Endothelial cell of umbilical vein (primary cell): ENCODE data around the gene ACTBL2. TPM values are rescaled to one million over a fixed set of nuclear protein-coding genes. Genes with fewer than 3 reads are reported as not detected.

Experiments used
- BruUV-seq: library from RNA; stranded (reverse); fragments of 400-500 nt; replicated peaks from 2 replicates; lab custom pipeline; 2021; lab: Mats Ljungman, UMichigan
- CTCF ChIA-PET: fragments of 300-600, 350-600 bp; sonication (Branson Sonifier 250); formaldehyde crosslinking; loops from one replicate; lab custom pipeline; 2021; ENCODE audit warnings: antibody characterized with exemption, inconsistent platforms; lab: Charles Lee
- POLR2A ChIA-PET: fragments of 300-600, 350-600 bp; sonication (Branson Sonifier 250); formaldehyde crosslinking; loops from one replicate; lab custom pipeline; 2021; ENCODE audit warnings: antibody characterized with exemption, inconsistent platforms; lab: Charles Lee
- DNase-seq: peaks from one replicate; pipeline ENCODE4 v3.0.0-alpha.2; 2011; ENCODE audit warnings: low read depth, low spot score
- FAIRE-seq: peaks from 2 replicates; lab custom pipeline; 2011; peaks lifted over from hg19 to GRCh38; lab: Jason Lieb, UNC
- H2AFZ ChIP-seq: 2 replicates; pipeline ENCODE4 v1.6.0; 2012; ENCODE audit warnings: low read depth, low read length, control low read depth, inconsistent platforms
- H3K27ac ChIP-seq: 2 replicates; pipeline ENCODE4 v1.5.1; 2011; ENCODE audit warnings: low read depth, mild to moderate bottlenecking, control low read depth, low read length, moderate library complexity; ENCODE audit not compliant: insufficient read depth
- H3K27me3 ChIP-seq, 2 experiments: 2 replicates each; pipeline versions ENCODE4 v1.6.0 to v1.6.1; 2011; ENCODE audit warnings: low read length in 2 of 2, mixed read lengths in 1 of 2; ENCODE audit not compliant: control insufficient read depth in 2 of 2, insufficient read depth in 2 of 2
- H3K36me3 ChIP-seq, 2 experiments: 2 replicates in 1 of 2; 3 replicates in 1 of 2; pipeline ENCODE4 v1.5.1; 2011; ENCODE audit warnings: low read length in 2 of 2, mild to moderate bottlenecking in 1 of 2, moderate library complexity in 1 of 2; ENCODE audit not compliant: control insufficient read depth in 2 of 2, insufficient read depth in 2 of 2; ENCODE audit errors: extremely low read depth in 1 of 2
- H3K4me1 ChIP-seq: 3 replicates; pipeline ENCODE4 v1.5.1; 2011; ENCODE audit warnings: mild to moderate bottlenecking, low read length; ENCODE audit not compliant: control insufficient read depth, insufficient read depth; ENCODE audit errors: extremely low read depth
- H3K4me2 ChIP-seq: 2 replicates; pipeline ENCODE4 v1.6.1; 2011; ENCODE audit warnings: low read length, control low read depth, mixed read lengths; ENCODE audit not compliant: insufficient read depth
- H3K4me3 ChIP-seq, 3 experiments: fragments of 200-600 bp in 1 of 3; sonication (generic), shearing (Covaris generic) in 1 of 3; replicated peaks in 1 of 3; 2 replicates each; pipeline ENCODE4 v1.5.1; 2011 to 2016; ENCODE audit warnings: control low read depth in 3 of 3, low read length in 3 of 3, mild to moderate bottlenecking in 2 of 3, inconsistent platforms in 1 of 3, low read depth in 1 of 3, moderate library complexity in 1 of 3; ENCODE audit not compliant: insufficient read depth in 1 of 3
- H3K79me2 ChIP-seq: 2 replicates; pipeline ENCODE4 v1.6.0; 2012; ENCODE audit warnings: low read length, inconsistent platforms; ENCODE audit not compliant: control insufficient read depth, insufficient read depth
- H3K9ac ChIP-seq: replicated peaks from 2 replicates; pipeline ENCODE3; 2011; ENCODE audit warnings: low read length, control low read depth; ENCODE audit not compliant: insufficient read depth; ENCODE audit errors: extremely low read depth
- H3K9me1 ChIP-seq: replicated peaks from 3 replicates; pipeline ENCODE4 v1.6.0; 2011; ENCODE audit warnings: mild to moderate bottlenecking, low read length; ENCODE audit not compliant: control insufficient read depth, insufficient read depth; ENCODE audit errors: extremely low read depth
- H3K9me3 ChIP-seq: replicated peaks from 2 replicates; pipeline ENCODE4 v1.5.1; 2012; ENCODE audit warnings: low read length, inconsistent platforms; ENCODE audit not compliant: control insufficient read depth, insufficient read depth
- H4K20me1 ChIP-seq: replicated peaks from 2 replicates; pipeline ENCODE3; 2011; ENCODE audit warnings: mild to moderate bottlenecking, low read length; ENCODE audit not compliant: control insufficient read depth, insufficient read depth; ENCODE audit errors: extremely low read depth
- CTCF ChIP-seq, 2 donors: IDR thresholded peaks; 1 replicate in 1 of 2; 2 replicates in 1 of 2; pipeline ENCODE4 v1.5.1; 2011; ENCODE audit warnings: low read length in 2 of 2, mild to moderate bottlenecking in 2 of 2, moderate library complexity in 2 of 2, control low read depth in 1 of 2, inconsistent platforms in 1 of 2, low read depth in 1 of 2; ENCODE audit not compliant: insufficient read depth in 1 of 2; ENCODE audit errors: extremely low read depth in 1 of 2
- EZH2 ChIP-seq: IDR thresholded peaks from 2 replicates; pipeline ENCODE4 v1.6.1; 2012; ENCODE audit warnings: borderline replicate concordance, low read depth, mild to moderate bottlenecking, moderate library complexity, low read length, inconsistent platforms; ENCODE audit not compliant: severe bottlenecking
- FOS ChIP-seq: IDR thresholded peaks from 2 replicates; pipeline ENCODE4 v1.6.1; 2011; ENCODE audit warnings: mild to moderate bottlenecking, low read length, moderate library complexity, borderline replicate concordance; ENCODE audit not compliant: insufficient read depth
- GATA2 ChIP-seq: IDR thresholded peaks from 2 replicates; pipeline ENCODE4 v1.7.0; 2011; ENCODE audit warnings: low read depth, mild to moderate bottlenecking, moderate library complexity, mixed read lengths, low read length; ENCODE audit not compliant: insufficient read length, insufficient read depth
- JUN ChIP-seq: IDR thresholded peaks from 2 replicates; pipeline ENCODE4 v1.6.1; 2011; ENCODE audit warnings: borderline replicate concordance, low read depth; ENCODE audit not compliant: insufficient read length, insufficient read depth
- MAX ChIP-seq: IDR thresholded peaks from 2 replicates; pipeline ENCODE4 v1.6.1; 2011; ENCODE audit not compliant: insufficient read depth, insufficient read length
- MYC ChIP-seq: IDR thresholded peaks from one replicate; pipeline ENCODE4 v1.6.1; 2011; ENCODE audit warnings: mild to moderate bottlenecking, low read depth, low read length
- POLR2A ChIP-seq: IDR thresholded peaks from 2 replicates; pipeline ENCODE4 v1.6.1; 2012; ENCODE audit warnings: low read depth, mild to moderate bottlenecking, control low read depth, low read length
- POLR2AphosphoS5 ChIP-seq: IDR thresholded peaks from 2 replicates; pipeline ENCODE4 v1.6.1; 2012; ENCODE audit warnings: low read depth, mild to moderate bottlenecking, control low read depth, low read length, moderate library complexity; ENCODE audit not compliant: insufficient read depth
- dilution Hi-C: fragments of 300-500 bp; cut with MboI; formaldehyde crosslinking; loops from one replicate; pipeline ENCODE4 v1.15.0; 2019; ENCODE audit warnings: low sequenced_read_pairs; ENCODE audit not compliant: extremely low pct_ligation_motif_present
- intact Hi-C: fragments of 100-400 bp; cut with micrococcal nuclease; formaldehyde crosslinking; loops from one replicate; pipeline ENCODE4 v1.10.0; 2022
- polyA plus RNA-seq, 4 experiments: library from polyadenylated mRNA; depleted of rRNA in 3 of 4; stranded (reverse) in 3 of 4; unstranded in 1 of 4; fragments of >200 nt; gene quantifications; 2 replicates each; pipeline versions ENCODE4 v1.2.1 to v1.2.3, GENCODE V29; 2011 to 2012; ENCODE audit warnings: missing spikeins in 1 of 4
- total RNA-seq: library from RNA; stranded (reverse); gene quantifications from 2 replicates; pipeline ENCODE4 v1.2.3, GENCODE V29; 2021

Gene ACTBL2
- total and polyA plus RNA-seq, 2 donors (not counting 3 experiments of a cell fraction or from before 2014, with no cell fraction given) = 0.08 TPM; not detected in 1

- Histone ChIP-seq H3K9me1 (no peaks in the 10 kb centered on the region), H3K4me2 (no peak overlapping the region), H4K20me1 (no peaks in the 10 kb centered on the region), H3K9ac (no peak overlapping the region), H3K79me2 (no peaks in the 10 kb centered on the region), H3K4me3 (no peak overlapping the region), H3K9me3 (no peaks in the 10 kb centered on the region), H3K4me1 (peaks cover 20% of the 10 kb centered on the region), H3K36me3 (no peaks in the 10 kb centered on the region), H3K27ac (no peak overlapping the region), H2AFZ (no peak overlapping the region), H3K27me3 (no peaks in the 10 kb centered on the region)
- no TSS peak for BruUV-seq
- TF ChIP-seq GATA2 (no peak), MYC (no peak), EZH2 (no peak), FOS (no peak), POLR2A (no peak), MAX (no peak), JUN (no peak), CTCF (IDR thresholded peaks at IDR 0.05; ENCODE audit: extremely low read depth in 1 of 2, insufficient read depth in 1 of 2, low read depth in 1 of 2, low read length in 2 of 2) (no peak), POLR2AphosphoS5 (no peak)
- FAIRE-seq (no peak), DNase-seq (no peak)
- POLR2A ChIA-PET = no interaction called here
- CTCF ChIA-PET = interaction anchor here (1.4 kb wide), 1 partner anchor 116 kb away, joined by 3 read pairs; no protein-coding TSS in a partner anchor
- intact Hi-C loops = no loop called here
- dilution Hi-C loops = no loop called here
These were observed 28.9 kb downstream of the ACTBL2 start for GRCh38 chr5:57453728-57454127.
